Thoracic aorta (tissue), 2 donors: ENCODE measurements around the gene PLAAT2. TPM values are rescaled to one million over a fixed set of nuclear protein-coding genes. Genes with fewer than 3 reads are reported as not detected.

Source experiments
- ATAC-seq: fragments of 150-250 bp; one replicate; pipeline ENCODE4 v1.8.0; 2017; ENCODE audit warnings: low read depth; ENCODE audit not compliant: insufficient number of reproducible peaks, low FRiP score
- DNase-seq: peaks from one replicate; pipeline ENCODE4 v3.0.0-alpha.2; 2020; ENCODE audit warnings: low spot score
- H3K27ac ChIP-seq, 2 donors: fragments of 200-600 bp; sonication (generic); 1 replicate in 1 of 2; 2 replicates in 1 of 2; pipeline ENCODE4 v1.5.1; 2016; ENCODE audit warnings: mild to moderate bottlenecking in 2 of 2, moderate library complexity in 2 of 2
- H3K27me3 ChIP-seq: fragments of 200-600 bp; sonication (generic); replicated peaks from 2 replicates; pipeline ENCODE4 v1.6.0; 2016; ENCODE audit warnings: mild to moderate bottlenecking; ENCODE audit not compliant: insufficient read depth
- H3K36me3 ChIP-seq: fragments of 200-600 bp; sonication (generic); one replicate; pipeline ENCODE4 v1.5.1; 2016
- H3K4me1 ChIP-seq, 2 donors: fragments of 200-600 bp; sonication (generic); 1 replicate in 1 of 2; 2 replicates in 1 of 2; pipeline versions ENCODE4 v1.5.1 to v1.6.0; 2016; ENCODE audit warnings: low read depth in 2 of 2, mild to moderate bottlenecking in 1 of 2; ENCODE audit not compliant: control insufficient read depth in 1 of 2
- H3K4me3 ChIP-seq: fragments of 200-600 bp; sonication (generic); 2 replicates; pipeline ENCODE4 v1.5.1; 2016; ENCODE audit warnings: mild to moderate bottlenecking
- H3K9me3 ChIP-seq: fragments of 200-600 bp; sonication (generic); 2 replicates; pipeline ENCODE4 v1.5.1; 2016
- total RNA-seq, 2 donors: library from RNA; depleted of rRNA; stranded (reverse); fragments of >200 nt; gene quantifications; one replicate each; pipeline versions ENCODE4 v1.1.0 to v1.2.3, GENCODE V29; 2016
- TF ChIP-seq, protein P1 (sequence below): fragments of 200-600 bp; sonication (generic); IDR thresholded peaks from one replicate; pipeline ENCODE4 v1.5.1; 2019; ENCODE audit warnings: antibody characterized with exemption

The PLAAT2 gene
- total RNA-seq, 2 donors from 2014 or later, result not detected

DNA sequence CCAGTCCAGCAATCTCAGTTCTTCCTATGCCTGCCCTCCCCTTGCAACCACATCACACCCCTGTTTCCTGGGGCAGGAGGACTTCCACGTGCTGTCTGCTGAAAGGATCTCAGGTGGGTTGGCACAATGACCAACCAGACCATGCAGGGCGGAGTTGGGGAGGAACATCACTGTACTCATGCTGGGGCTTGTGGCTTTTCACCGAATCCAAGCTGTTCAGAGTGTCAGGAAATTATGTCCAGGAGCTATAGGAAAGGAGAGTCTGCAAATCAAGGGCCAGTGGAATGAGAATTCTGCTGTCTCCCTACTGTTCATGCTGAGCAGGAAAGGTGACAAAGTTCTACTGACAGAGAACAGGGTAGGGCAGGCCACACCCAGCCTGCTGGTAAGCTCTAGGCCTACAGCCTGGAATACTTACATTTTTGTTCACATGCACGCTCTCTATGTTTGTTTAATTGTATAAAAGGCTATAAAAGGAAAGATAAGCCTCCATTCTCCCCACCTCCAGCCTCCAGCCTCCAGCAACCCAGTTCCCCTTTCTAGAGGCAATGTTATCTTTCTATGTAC is 1.7 kb upstream of the PLAAT2 start:
- Histone ChIP-seq H3K9me3 (no peaks in the 10 kb centered on the region), H3K27ac (no peak overlapping the region), H3K4me3 (no peak overlapping the region), H3K27me3 (no peaks in the 10 kb centered on the region), H3K4me1 (peaks cover 26 to 28% of the 10 kb centered on the region in 2 donors), H3K36me3 (no peaks in the 10 kb centered on the region)
- TF ChIP-seq, protein P1, sequence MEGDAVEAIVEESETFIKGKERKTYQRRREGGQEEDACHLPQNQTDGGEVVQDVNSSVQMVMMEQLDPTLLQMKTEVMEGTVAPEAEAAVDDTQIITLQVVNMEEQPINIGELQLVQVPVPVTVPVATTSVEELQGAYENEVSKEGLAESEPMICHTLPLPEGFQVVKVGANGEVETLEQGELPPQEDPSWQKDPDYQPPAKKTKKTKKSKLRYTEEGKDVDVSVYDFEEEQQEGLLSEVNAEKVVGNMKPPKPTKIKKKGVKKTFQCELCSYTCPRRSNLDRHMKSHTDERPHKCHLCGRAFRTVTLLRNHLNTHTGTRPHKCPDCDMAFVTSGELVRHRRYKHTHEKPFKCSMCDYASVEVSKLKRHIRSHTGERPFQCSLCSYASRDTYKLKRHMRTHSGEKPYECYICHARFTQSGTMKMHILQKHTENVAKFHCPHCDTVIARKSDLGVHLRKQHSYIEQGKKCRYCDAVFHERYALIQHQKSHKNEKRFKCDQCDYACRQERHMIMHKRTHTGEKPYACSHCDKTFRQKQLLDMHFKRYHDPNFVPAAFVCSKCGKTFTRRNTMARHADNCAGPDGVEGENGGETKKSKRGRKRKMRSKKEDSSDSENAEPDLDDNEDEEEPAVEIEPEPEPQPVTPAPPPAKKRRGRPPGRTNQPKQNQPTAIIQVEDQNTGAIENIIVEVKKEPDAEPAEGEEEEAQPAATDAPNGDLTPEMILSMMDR, result no peak
- DNase-seq, result no peak
- no peak for ATAC-seq

DNA sequence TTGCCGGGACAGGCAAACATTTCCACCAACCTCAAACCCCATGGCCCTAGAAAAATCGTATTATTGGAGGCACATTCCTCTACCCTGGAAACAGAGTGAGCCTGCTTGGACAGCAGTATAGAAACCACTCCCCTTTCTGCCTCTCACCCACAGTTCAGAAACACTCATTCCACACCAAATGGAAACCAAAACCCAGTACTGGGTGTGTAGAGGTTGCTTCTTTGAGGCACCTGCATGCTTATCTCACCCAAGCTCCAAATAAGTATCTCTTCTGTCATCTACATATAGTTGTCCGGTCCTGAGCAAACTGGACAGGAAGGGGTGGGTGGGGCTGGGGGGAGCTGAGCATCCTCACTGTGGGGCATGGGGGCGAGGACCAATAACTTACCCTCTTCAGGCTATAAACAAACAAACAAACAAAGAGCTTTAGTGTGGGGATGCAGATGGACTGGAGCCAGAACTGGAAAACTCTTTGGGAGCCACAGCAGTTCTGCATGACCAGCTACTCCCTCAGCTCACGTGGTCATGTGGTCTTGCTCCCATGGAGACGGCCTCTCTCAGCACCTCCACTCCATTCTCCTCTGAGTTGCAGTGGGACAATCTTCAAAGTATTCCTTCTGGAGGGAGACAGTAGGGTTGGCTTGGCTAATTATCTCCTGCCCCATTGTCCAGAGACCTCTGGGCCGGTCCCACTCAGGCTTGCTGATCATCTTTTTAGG is 1.0 kb upstream of the PLAAT2 start:
- no peak for DNase-seq
- TF ChIP-seq, protein P1, result no peak

DNA sequence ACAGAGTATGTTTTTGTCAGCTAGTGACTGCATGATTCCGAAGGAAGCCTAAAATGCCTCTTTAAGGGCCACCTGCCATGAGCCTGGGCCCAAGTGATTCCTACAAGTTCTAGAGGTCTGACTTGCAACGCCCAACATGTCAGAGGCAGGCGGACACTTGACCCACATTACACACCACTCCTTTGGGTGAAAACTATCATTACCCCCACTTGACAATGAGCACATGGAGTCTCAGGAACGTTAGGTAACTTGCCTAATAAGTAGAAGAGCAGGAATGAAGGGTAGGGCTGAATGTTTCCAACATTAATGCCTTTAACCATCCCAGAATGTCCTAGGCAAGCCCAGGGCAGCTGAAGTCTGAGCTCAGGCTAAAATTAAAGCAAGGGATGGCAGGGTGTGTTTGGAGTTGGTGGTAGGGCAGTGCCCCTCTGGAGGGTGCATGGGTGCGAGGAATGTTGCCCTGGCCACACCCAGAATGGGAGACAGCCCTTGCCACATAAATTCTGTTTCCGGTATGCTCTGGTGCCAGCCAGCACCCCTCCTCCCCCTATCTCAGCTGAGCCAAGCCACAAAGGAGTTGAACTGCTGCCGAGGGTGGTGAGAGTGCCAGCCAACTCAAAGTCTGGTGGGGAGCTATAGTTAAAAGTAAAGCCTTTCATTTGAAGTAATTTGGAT is 2.5 kb downstream of the PLAAT2 start:
- Histone ChIP-seq H3K27me3 (no peaks in the 10 kb centered on the region), H3K4me1 (peaks cover 13 to 15% of the 10 kb centered on the region in 2 donors), H3K9me3 (no peaks in the 10 kb centered on the region), H3K4me3 (no peak overlapping the region), H3K27ac (peak overlapping the region in 1 of 2 donors; percentile 21), H3K36me3 (no peaks in the 10 kb centered on the region)
- DNase-seq (no peak), ATAC-seq (no peak)
- TF ChIP-seq, protein P1, result no peak

More for the DNA sequence above, 1.0 kb upstream of the PLAAT2 start:
- no peaks in the 10 kb centered on the region for H3K36me3 ChIP-seq
- ATAC-seq, result no peak
- H3K4me1 ChIP-seq, result peaks cover 26 to 28% of the 10 kb centered on the region in 2 donors
- no peaks in the 10 kb centered on the region for H3K9me3 ChIP-seq
- H3K27ac ChIP-seq, result no peak overlapping the region
- no peaks in the 10 kb centered on the region for H3K27me3 ChIP-seq
- H3K4me3 ChIP-seq, result no peak overlapping the region

DNA sequence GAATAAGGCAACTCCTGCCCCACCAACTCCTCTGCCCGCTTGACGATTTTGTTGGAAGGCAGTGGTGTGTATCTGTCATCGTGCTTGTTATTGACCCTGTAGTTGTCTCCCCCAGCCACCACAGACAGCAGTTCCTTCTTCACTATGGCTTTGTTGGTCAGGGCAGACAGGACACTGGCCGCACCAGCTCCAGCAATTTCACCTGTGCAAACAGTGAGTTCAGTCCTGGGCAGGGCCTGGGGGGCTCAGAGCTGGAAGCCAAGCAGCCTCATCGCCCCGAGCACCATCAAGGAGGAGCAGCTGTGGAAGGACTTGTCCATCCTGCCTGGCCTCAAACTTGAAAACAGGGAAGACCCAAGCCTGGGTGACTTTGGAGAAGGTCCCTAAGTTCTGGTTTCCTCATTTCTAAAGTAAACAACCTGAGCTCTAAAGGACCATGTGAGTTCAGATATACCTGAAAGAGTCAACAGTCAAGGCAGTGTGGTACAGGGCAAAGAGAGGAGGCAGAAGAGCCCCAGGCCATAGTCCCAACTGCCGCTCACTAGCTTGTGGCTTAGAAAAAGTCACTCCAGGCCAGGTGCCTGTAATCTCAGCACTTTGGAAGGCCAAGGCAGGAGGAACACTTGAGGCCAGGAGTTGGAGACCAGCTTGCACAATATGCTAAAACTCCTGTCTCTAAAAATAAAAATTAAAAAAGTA is 4.6 kb downstream of the PLAAT2 start:
- no peak for ATAC-seq
- H3K27ac ChIP-seq, result no peak overlapping the region
- TF ChIP-seq, protein P1, result no peak

DNA sequence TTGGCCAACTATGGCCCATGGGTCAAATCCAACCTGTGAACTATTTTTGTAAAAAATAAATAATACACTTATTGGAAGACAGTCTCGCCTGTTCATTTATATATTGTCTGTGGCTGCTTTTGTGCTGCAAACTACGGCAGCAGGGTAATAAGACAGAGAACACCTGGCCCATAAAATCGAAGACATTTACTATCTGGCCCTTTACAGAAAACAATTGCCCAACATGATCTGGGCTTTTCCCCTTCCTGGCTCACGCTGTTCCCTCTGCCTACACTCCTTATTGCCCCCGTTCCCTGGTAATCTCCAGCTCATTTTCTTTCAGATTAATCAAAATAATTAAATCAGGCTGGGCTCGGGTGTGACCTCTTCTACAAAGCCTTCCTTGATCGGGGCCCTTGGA is 5.6 kb downstream of the PLAAT2 start:
- peaks cover 13 to 15% of the 10 kb centered on the region in 2 donors for H3K4me1 ChIP-seq
- H3K27ac ChIP-seq, result no peak overlapping the region
- no peak overlapping the region for H3K4me3 ChIP-seq
- ATAC-seq (no peak), DNase-seq (no peak)
- TF ChIP-seq, protein P1, result no peak
- H3K36me3 ChIP-seq, result no peaks in the 10 kb centered on the region
- no peaks in the 10 kb centered on the region for H3K9me3 ChIP-seq
- no peaks in the 10 kb centered on the region for H3K27me3 ChIP-seq

More for the DNA sequence above, 4.6 kb downstream of the PLAAT2 start:
- no peaks in the 10 kb centered on the region for H3K36me3 ChIP-seq
- H3K4me3 ChIP-seq, result no peak overlapping the region
- no peak for DNase-seq
- H3K9me3 ChIP-seq, result no peaks in the 10 kb centered on the region
- H3K4me1 ChIP-seq, result peaks cover 13 to 15% of the 10 kb centered on the region in 2 donors
- no peaks in the 10 kb centered on the region for H3K27me3 ChIP-seq
